Neural crest cell (in vitro differentiated cells): ENCODE measurements around the gene DBN1. TPM values are rescaled to one million over a fixed set of nuclear protein-coding genes. Genes with fewer than 3 reads are reported as not detected.

Experiments used
- DNase-seq: peaks from one replicate; pipeline ENCODE4 v3.0.0; 2021; ENCODE audit warnings: low read depth, mixed read lengths, low spot score
- H3K27ac Mint-ChIP-seq: one replicate; pipeline ENCODE4 v1.8.0; 2021; ENCODE audit warnings: mild to moderate bottlenecking, mixed read lengths; ENCODE audit not compliant: unreplicated experiment
- H3K27me3 Mint-ChIP-seq: 2 replicates; pipeline ENCODE4 v1.8.0; 2021; ENCODE audit warnings: low read depth, mild to moderate bottlenecking, mixed read lengths
- H3K36me3 Mint-ChIP-seq: 2 replicates; pipeline ENCODE4 v1.8.0; 2021; ENCODE audit warnings: low read depth, mild to moderate bottlenecking, mixed read lengths
- H3K4me1 Mint-ChIP-seq: 2 replicates; pipeline ENCODE4 v1.8.0; 2021; ENCODE audit warnings: mixed read lengths
- H3K4me3 Mint-ChIP-seq: one replicate; pipeline ENCODE4 v1.8.0; 2021; ENCODE audit warnings: mild to moderate bottlenecking, mixed read lengths
- H3K9me3 Mint-ChIP-seq: 2 replicates; pipeline ENCODE4 v1.8.0; 2021; ENCODE audit warnings: mixed read lengths
- total RNA-seq: library from RNA; stranded (reverse); gene quantifications from 2 replicates; pipeline ENCODE4 v1.2.1, GENCODE V29; 2021
- TF ChIP-seq, protein P1 (sequence below): fragments of 200-600 bp; sonication (generic); conservative IDR thresholded peaks from 2 replicates; pipeline ENCODE4 v1.5.0; 2021; ENCODE audit warnings: antibody characterized with exemption, mild to moderate bottlenecking

DBN1 gene
- total RNA-seq, 1 donor from 2014 or later = 410 TPM

GRCh38 chr5:177447611-177448243, 25.7 kb downstream of the DBN1 start:
- peaks cover 6% of the 10 kb centered on the region for H3K36me3 Mint-ChIP-seq
- peaks cover 55% of the 10 kb centered on the region for H3K4me1 Mint-ChIP-seq
- no peaks in the 10 kb centered on the region for H3K9me3 Mint-ChIP-seq
- TF ChIP-seq, protein P1, sequence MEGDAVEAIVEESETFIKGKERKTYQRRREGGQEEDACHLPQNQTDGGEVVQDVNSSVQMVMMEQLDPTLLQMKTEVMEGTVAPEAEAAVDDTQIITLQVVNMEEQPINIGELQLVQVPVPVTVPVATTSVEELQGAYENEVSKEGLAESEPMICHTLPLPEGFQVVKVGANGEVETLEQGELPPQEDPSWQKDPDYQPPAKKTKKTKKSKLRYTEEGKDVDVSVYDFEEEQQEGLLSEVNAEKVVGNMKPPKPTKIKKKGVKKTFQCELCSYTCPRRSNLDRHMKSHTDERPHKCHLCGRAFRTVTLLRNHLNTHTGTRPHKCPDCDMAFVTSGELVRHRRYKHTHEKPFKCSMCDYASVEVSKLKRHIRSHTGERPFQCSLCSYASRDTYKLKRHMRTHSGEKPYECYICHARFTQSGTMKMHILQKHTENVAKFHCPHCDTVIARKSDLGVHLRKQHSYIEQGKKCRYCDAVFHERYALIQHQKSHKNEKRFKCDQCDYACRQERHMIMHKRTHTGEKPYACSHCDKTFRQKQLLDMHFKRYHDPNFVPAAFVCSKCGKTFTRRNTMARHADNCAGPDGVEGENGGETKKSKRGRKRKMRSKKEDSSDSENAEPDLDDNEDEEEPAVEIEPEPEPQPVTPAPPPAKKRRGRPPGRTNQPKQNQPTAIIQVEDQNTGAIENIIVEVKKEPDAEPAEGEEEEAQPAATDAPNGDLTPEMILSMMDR = no peak
- peak overlapping the region; percentile 93 for H3K4me3 Mint-ChIP-seq
- H3K27ac Mint-ChIP-seq = peak overlapping the region; percentile 81
- peaks cover 53% of the 10 kb centered on the region for H3K27me3 Mint-ChIP-seq
- DNase-seq = peak; percentile 58

- Mint-ChIP-seq H3K27me3 (peaks cover 51% of the 10 kb centered on the region), H3K4me3 (peak overlapping the region; percentile 93), H3K36me3 (peaks cover 6% of the 10 kb centered on the region), H3K4me1 (peaks cover 55% of the 10 kb centered on the region), H3K9me3 (no peaks in the 10 kb centered on the region), H3K27ac (no peak overlapping the region)
- TF ChIP-seq, protein P1 = no peak
- DNase-seq = peak; percentile 70
Observed at GRCh38 chr5:177447066-177447610, 26.3 kb downstream of the DBN1 start.

- TF ChIP-seq, protein P1 = peak; percentile 22
- H3K36me3 Mint-ChIP-seq = peaks cover 6% of the 10 kb centered on the region
- peaks cover 58% of the 10 kb centered on the region for H3K4me1 Mint-ChIP-seq
- no peaks in the 10 kb centered on the region for H3K9me3 Mint-ChIP-seq
- H3K27me3 Mint-ChIP-seq = peaks cover 47% of the 10 kb centered on the region
- peak within 1 kb of the TSS; percentile 81 for H3K27ac Mint-ChIP-seq
- H3K4me3 Mint-ChIP-seq = peak within 1 kb of the TSS; percentile 93
- peak; percentile 58 for DNase-seq
Observed at GRCh38 chr5:177446200-177447065, 27.0 kb downstream of the DBN1 start, which contains the start of gene PRR7. Gene PRR7, plus strand, starts transcription at chr5:177446814. Its CDS starts 8,254 bp downstream, at chr5:177455068.

DNA sequence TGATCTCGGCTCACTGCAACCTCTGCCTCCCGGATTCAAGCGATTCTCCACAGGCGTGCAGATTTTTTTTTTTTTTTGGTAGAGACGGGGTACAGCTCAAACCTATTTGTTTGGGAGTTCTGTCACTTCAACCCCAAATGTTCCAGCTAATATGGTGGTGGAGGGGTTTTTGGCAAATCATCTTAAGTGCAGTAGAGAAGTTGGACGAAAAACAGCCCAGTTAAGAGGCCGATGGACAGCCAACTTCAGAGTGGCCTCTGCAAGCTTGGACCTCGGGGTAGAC, 27.6 kb downstream of the DBN1 start:
- H3K4me3 Mint-ChIP-seq = peak overlapping the region; percentile 88
- no peaks in the 10 kb centered on the region for H3K9me3 Mint-ChIP-seq
- H3K36me3 Mint-ChIP-seq = peaks cover 5% of the 10 kb centered on the region
- H3K27ac Mint-ChIP-seq = peak overlapping the region; percentile 13
- DNase-seq = no peak
- H3K27me3 Mint-ChIP-seq = peaks cover 45% of the 10 kb centered on the region
- TF ChIP-seq, protein P1 = no peak
- peaks cover 56% of the 10 kb centered on the region for H3K4me1 Mint-ChIP-seq

DNA sequence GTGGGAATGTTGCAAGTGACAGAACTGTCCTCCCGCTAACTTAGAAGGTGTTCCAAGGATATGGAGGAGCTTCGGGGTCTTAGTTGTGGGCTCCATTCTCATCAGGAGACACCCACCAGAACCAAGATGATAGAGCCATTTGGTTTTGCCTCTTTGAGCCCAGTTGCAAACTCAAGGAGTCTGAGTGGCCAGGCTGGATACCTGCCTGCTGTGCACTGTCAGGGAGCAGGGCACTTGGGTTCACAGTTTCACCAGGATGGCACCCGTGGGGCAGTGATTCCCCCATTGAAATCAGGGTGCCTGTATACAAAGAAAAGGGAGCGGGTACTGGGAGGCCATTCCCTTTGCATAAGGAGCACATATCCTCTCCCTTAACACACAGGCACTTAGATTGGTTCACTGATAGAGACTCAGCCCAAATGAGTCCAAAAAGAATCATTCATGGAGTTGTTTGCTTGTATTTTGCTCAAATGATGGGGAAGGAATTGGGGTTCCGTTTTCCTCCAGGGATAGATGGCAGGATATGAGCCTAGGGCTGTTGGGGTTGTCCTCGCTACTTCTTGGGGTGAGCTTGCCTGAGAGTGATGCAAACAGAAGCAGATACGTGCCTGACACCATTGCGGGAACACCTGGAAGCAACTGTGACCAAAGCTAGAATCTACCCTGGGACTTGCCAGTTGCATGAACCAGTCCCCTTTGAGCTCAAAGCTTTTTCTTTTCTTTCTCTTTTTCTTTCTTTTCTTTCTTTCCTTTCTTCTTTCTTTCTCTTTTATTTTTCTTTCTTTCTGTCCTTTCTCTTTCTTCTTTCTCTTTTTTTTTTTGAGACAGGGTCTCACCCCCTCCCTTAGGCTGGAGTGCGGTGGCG, 28.1 kb downstream of the DBN1 start:
- Mint-ChIP-seq H3K27me3 (peaks cover 43% of the 10 kb centered on the region), H3K4me3 (peak overlapping the region; percentile 88), H3K9me3 (no peaks in the 10 kb centered on the region), H3K4me1 (peaks cover 50% of the 10 kb centered on the region), H3K27ac (peak overlapping the region; percentile 13), H3K36me3 (peaks cover 3% of the 10 kb centered on the region)
- no peak for DNase-seq
- TF ChIP-seq, protein P1 = no peak
